ENCODE measurements around the gene RETREG1.

- TF ChIP-seq CTCF (IDR thresholded peaks at IDR 0.05; ENCODE audit: borderline replicate concordance, extremely low read depth, low read length, poor library complexity, severe bottlenecking) (no peak), EZH2 (IDR thresholded peaks at IDR 0.05; ENCODE audit: borderline replicate concordance, low read depth, low read length, severe bottlenecking) (no peak)
Observed at GRCh38 chr5:16602182-16602581, 14.6 kb downstream of the RETREG1 start.
